Measurements from ENCODE around the gene STPG1.

GRCh38 chr1:24421502-24421901 lies 7.9 kb upstream of the STPG1 start:
- TF ChIP-seq POLR2AphosphoS5 (IDR thresholded peaks at IDR 0.05; ENCODE audit: insufficient read depth in 1 of 2, low read depth in 1 of 2) (no peak), POLR2A (IDR thresholded peaks at IDR 0.05) (no peak)
- TF ChIP-seq, protein P1, sequence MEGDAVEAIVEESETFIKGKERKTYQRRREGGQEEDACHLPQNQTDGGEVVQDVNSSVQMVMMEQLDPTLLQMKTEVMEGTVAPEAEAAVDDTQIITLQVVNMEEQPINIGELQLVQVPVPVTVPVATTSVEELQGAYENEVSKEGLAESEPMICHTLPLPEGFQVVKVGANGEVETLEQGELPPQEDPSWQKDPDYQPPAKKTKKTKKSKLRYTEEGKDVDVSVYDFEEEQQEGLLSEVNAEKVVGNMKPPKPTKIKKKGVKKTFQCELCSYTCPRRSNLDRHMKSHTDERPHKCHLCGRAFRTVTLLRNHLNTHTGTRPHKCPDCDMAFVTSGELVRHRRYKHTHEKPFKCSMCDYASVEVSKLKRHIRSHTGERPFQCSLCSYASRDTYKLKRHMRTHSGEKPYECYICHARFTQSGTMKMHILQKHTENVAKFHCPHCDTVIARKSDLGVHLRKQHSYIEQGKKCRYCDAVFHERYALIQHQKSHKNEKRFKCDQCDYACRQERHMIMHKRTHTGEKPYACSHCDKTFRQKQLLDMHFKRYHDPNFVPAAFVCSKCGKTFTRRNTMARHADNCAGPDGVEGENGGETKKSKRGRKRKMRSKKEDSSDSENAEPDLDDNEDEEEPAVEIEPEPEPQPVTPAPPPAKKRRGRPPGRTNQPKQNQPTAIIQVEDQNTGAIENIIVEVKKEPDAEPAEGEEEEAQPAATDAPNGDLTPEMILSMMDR (IDR thresholded peaks at IDR 0.05) = no peak

Data from vagina (tissue), 2 donors.